Neural progenitor cell (in vitro differentiated cells): ENCODE data around the gene GREB1L. TPM values are rescaled to one million over a fixed set of nuclear protein-coding genes. Genes with fewer than 3 reads are reported as not detected.

ENCODE experiments used
- DNase-seq: peaks from one replicate; pipeline ENCODE4 v3.0.0-alpha.2; 2016; ENCODE audit warnings: low spot score
- H2AFZ ChIP-seq: fragments of 200-600 bp; sonication (generic); replicated peaks from 2 replicates; pipeline ENCODE4 v1.6.1; 2016; ENCODE audit warnings: antibody characterized with exemption
- H3F3A ChIP-seq: fragments of 200-600 bp; sonication (generic); 2 replicates; pipeline ENCODE4 v1.6.1; 2016; ENCODE audit warnings: antibody characterized with exemption, low read depth
- H3K27ac ChIP-seq: fragments of 200-600 bp; sonication (generic); 2 replicates; pipeline ENCODE4 v1.5.1; 2016; ENCODE audit warnings: mild to moderate bottlenecking
- H3K27me3 ChIP-seq: fragments of 200-600 bp; sonication (generic); 2 replicates; pipeline ENCODE4 v1.6.1; 2016; ENCODE audit warnings: mild to moderate bottlenecking, moderate library complexity
- H3K36me3 ChIP-seq: fragments of 200-600 bp; sonication (generic); 2 replicates; pipeline ENCODE4 v1.5.1; 2016
- H3K4me1 ChIP-seq: fragments of 200-600 bp; sonication (generic); 2 replicates; pipeline ENCODE4 v1.6.1; 2016; ENCODE audit warnings: mixed run types
- H3K4me2 ChIP-seq: fragments of 200-600 bp; sonication (generic); 2 replicates; pipeline ENCODE4 v1.6.1; 2016
- H3K4me3 ChIP-seq: fragments of 200-600 bp; sonication (generic); 2 replicates; pipeline ENCODE4 v1.5.1; 2016
- H3K79me2 ChIP-seq: fragments of 200-600 bp; sonication (generic); 2 replicates; pipeline ENCODE4 v1.6.1; 2016; ENCODE audit warnings: low read depth
- H3K9ac ChIP-seq: fragments of 200-600 bp; sonication (generic); 2 replicates; pipeline ENCODE4 v1.6.1; 2016
- H3K9me3 ChIP-seq: fragments of 200-600 bp; sonication (generic); 2 replicates; pipeline ENCODE4 v1.5.1; 2016; ENCODE audit warnings: low read depth
- H4K20me1 ChIP-seq: fragments of 200-600 bp; sonication (generic); 2 replicates; pipeline ENCODE4 v1.6.1; 2016; ENCODE audit warnings: low read depth
- H3K27ac Mint-ChIP-seq: 3 replicates; pipeline ENCODE4 v1.8.0; 2021; ENCODE audit warnings: mixed read lengths
- H3K27me3 Mint-ChIP-seq: 2 replicates; pipeline ENCODE4 v1.8.0; 2022; ENCODE audit warnings: low read depth, mild to moderate bottlenecking, inconsistent platforms, moderate library complexity, mixed read lengths; ENCODE audit not compliant: insufficient read depth
- H3K36me3 Mint-ChIP-seq: 3 replicates; pipeline ENCODE4 v1.8.0; 2021; ENCODE audit warnings: mixed read lengths
- H3K4me1 Mint-ChIP-seq: 3 replicates; pipeline ENCODE4 v1.8.0; 2021; ENCODE audit warnings: mixed read lengths
- H3K4me3 Mint-ChIP-seq: 3 replicates; pipeline ENCODE4 v1.8.0; 2021; ENCODE audit warnings: mild to moderate bottlenecking, moderate library complexity, mixed read lengths
- H3K9me3 Mint-ChIP-seq: 3 replicates; pipeline ENCODE4 v1.8.0; 2020; ENCODE audit warnings: mixed read lengths
- CTCF ChIP-seq: fragments of 200-600 bp; sonication (generic); IDR thresholded peaks from 2 replicates; pipeline ENCODE4 v1.5.1; 2017; ENCODE audit warnings: antibody characterized with exemption, mild to moderate bottlenecking
- EZH2 ChIP-seq: fragments of 200-600 bp; sonication (generic); IDR thresholded peaks from 2 replicates; pipeline ENCODE4 v1.6.1; 2017; ENCODE audit warnings: antibody characterized with exemption, mild to moderate bottlenecking, moderate library complexity
- EZH2phosphoT487 ChIP-seq: fragments of 200-600 bp; sonication (generic); IDR thresholded peaks from 2 replicates; pipeline ENCODE4 v1.6.1; 2017; ENCODE audit warnings: antibody characterized with exemption
- total RNA-seq: library from RNA; depleted of rRNA; stranded (reverse); fragments of >200 nt; gene quantifications from 2 replicates; pipeline ENCODE4 v1.2.3, GENCODE V29; 2015; ENCODE audit warnings: low replicate concordance

Gene GREB1L
- total RNA-seq, 1 donor from 2014 or later = 278 TPM

GRCh38 chr18:21448299-21448698 lies 206.3 kb downstream of the GREB1L start:
- no peak overlapping the region for H3K4me3 ChIP-seq
- H3K27me3 ChIP-seq = no peaks in the 10 kb centered on the region
- peaks cover 45% of the 10 kb centered on the region for H3K79me2 ChIP-seq
- peaks cover 24% of the 10 kb centered on the region for H3K36me3 Mint-ChIP-seq
- peaks cover 26% of the 10 kb centered on the region for H3K36me3 ChIP-seq
- DNase-seq = no peak
- no peak overlapping the region for H2AFZ ChIP-seq
- no peak overlapping the region for H3K4me2 ChIP-seq
- no peak overlapping the region for H3K9ac ChIP-seq
- no peak overlapping the region for H3K4me3 Mint-ChIP-seq
- H3K9me3 Mint-ChIP-seq = no peaks in the 10 kb centered on the region
- H3K27ac ChIP-seq = no peak overlapping the region
- peaks cover 3% of the 10 kb centered on the region for H3K4me1 Mint-ChIP-seq
- H4K20me1 ChIP-seq = peaks cover 16% of the 10 kb centered on the region
- peaks cover 3% of the 10 kb centered on the region for H3K27me3 Mint-ChIP-seq
- H3K4me1 ChIP-seq = no peaks in the 10 kb centered on the region
- TF ChIP-seq EZH2 = no peak
- no peak for TF ChIP-seq CTCF
- TF ChIP-seq EZH2phosphoT487 = no peak
- H3F3A ChIP-seq = peaks cover 31% of the 10 kb centered on the region
- H3K27ac Mint-ChIP-seq = no peak overlapping the region
- H3K9me3 ChIP-seq = no peaks in the 10 kb centered on the region

GRCh38 chr18:21449367-21450290 lies 207.6 kb downstream of the GREB1L start:
- Histone ChIP-seq H3K4me1 (no peaks in the 10 kb centered on the region), H3F3A (peaks cover 26% of the 10 kb centered on the region), H4K20me1 (peaks cover 20% of the 10 kb centered on the region), H3K27me3 (no peaks in the 10 kb centered on the region), H3K27ac (peak overlapping the region; percentile 31), H2AFZ (no peak overlapping the region), H3K9me3 (no peaks in the 10 kb centered on the region), H3K4me3 (no peak overlapping the region), H3K9ac (no peak overlapping the region), H3K36me3 (peaks cover 34% of the 10 kb centered on the region), H3K79me2 (peaks cover 42% of the 10 kb centered on the region), H3K4me2 (no peak overlapping the region)
- no peak for TF ChIP-seq EZH2
- no peak for TF ChIP-seq EZH2phosphoT487
- no peak for TF ChIP-seq CTCF
- no peaks in the 10 kb centered on the region for H3K9me3 Mint-ChIP-seq
- H3K27me3 Mint-ChIP-seq = peaks cover 3% of the 10 kb centered on the region
- H3K36me3 Mint-ChIP-seq = peaks cover 26% of the 10 kb centered on the region
- H3K4me1 Mint-ChIP-seq = peaks cover 3% of the 10 kb centered on the region
- no peak overlapping the region for H3K4me3 Mint-ChIP-seq
- no peak overlapping the region for H3K27ac Mint-ChIP-seq
- DNase-seq = no peak

- peaks cover 36% of the 10 kb centered on the region for H3K36me3 ChIP-seq
- no peak for DNase-seq
- H3K4me2 ChIP-seq = no peak overlapping the region
- H3K27me3 ChIP-seq = no peaks in the 10 kb centered on the region
- H3K4me3 ChIP-seq = no peak overlapping the region
- H3K27ac Mint-ChIP-seq = no peak overlapping the region
- no peaks in the 10 kb centered on the region for H3K4me1 ChIP-seq
- no peak overlapping the region for H2AFZ ChIP-seq
- no peaks in the 10 kb centered on the region for H3K9me3 ChIP-seq
- H3K79me2 ChIP-seq = peaks cover 33% of the 10 kb centered on the region
- peaks cover 32% of the 10 kb centered on the region for H3K36me3 Mint-ChIP-seq
- H3K27ac ChIP-seq = no peak overlapping the region
- no peaks in the 10 kb centered on the region for H3K9me3 Mint-ChIP-seq
- peaks cover 19% of the 10 kb centered on the region for H4K20me1 ChIP-seq
- peaks cover 3% of the 10 kb centered on the region for H3K4me1 Mint-ChIP-seq
- peaks cover 3% of the 10 kb centered on the region for H3K27me3 Mint-ChIP-seq
- H3K4me3 Mint-ChIP-seq = no peak overlapping the region
- no peak overlapping the region for H3K9ac ChIP-seq
- no peak for TF ChIP-seq EZH2
- no peak for TF ChIP-seq EZH2phosphoT487
- no peak for TF ChIP-seq CTCF
- peaks cover 22% of the 10 kb centered on the region for H3F3A ChIP-seq
Measured at GRCh38 chr18:21450503-21450902, 208.5 kb downstream of the GREB1L start.
